ENCODE results near the gene TBC1D17. TPM values are rescaled to one million over a fixed set of nuclear protein-coding genes. Genes with fewer than 3 reads are reported as not detected.

The TBC1D17 gene
- total and polyA plus RNA-seq, 2 of the 13 experiments (the other 11 are each of a cell fraction or from before 2014, with no cell fraction given), result 9.7 to 16.9 TPM

GRCh38 chr19:49889038-49889686, 11.7 kb downstream of the TBC1D17 start:
- ATAC-seq, result no peak
- Histone ChIP-seq H4K20me1 (ENCODE audit: insufficient read depth, low read length) (no peaks in the 10 kb centered on the region), H3K4me1 (ENCODE audit: insufficient read depth, low read length) (no peaks in the 10 kb centered on the region), H3K9ac (ENCODE audit: insufficient read depth, low read depth, low read length) (no peak overlapping the region), H3K4me2 (ENCODE audit: low read depth, low read length) (no peak overlapping the region), H3K27ac (ENCODE audit: extremely low read length, insufficient read depth, low read length) (no peak overlapping the region), H2AFZ (ENCODE audit: low read length) (no peak overlapping the region), H3K27me3 (ENCODE audit: control insufficient read depth in 1 of 2, insufficient read depth in 2 of 2, low read length in 2 of 2) (no peaks in the 10 kb centered on the region; a peak in 1 of 5 replicates), H3K4me3 (replicated peaks in 1 of 3; ENCODE audit: insufficient read depth in 1 of 3, low read depth in 2 of 3, low read length in 3 of 3) (no peak overlapping the region), H3K9me3 (ENCODE audit: low read length) (no peaks in the 10 kb centered on the region), H3K79me2 (ENCODE audit: insufficient read depth, low read length) (no peaks in the 10 kb centered on the region), H3K36me3 (replicated peaks in 1 of 2; ENCODE audit: control insufficient read depth in 1 of 2, insufficient read depth in 2 of 2, low read length in 2 of 2) (peaks cover 0 to 8% of the 10 kb centered on the region in 2 experiments; a peak in 4 of 5 replicates)
- FAIRE-seq, result no peak
- WGBS (ENCODE audit: low lambda C conversion rate), result 96% methylated on average over 19 of the region's 23 CpGs
- in situ Hi-C loops (cut with HindIII; ENCODE audit: extremely low pct_ligation_motif_present, low pct_unique_long_range_greater_than_20kb), result no loop called here
- BruUV-seq (replicated peaks), result no TSS peak
- DNase-seq (ENCODE audit: low spot score), result no peak
- intact Hi-C loops (cut with micrococcal nuclease; ENCODE audit: unreplicated experiment), result no loop called here
- CTCF ChIA-PET (ENCODE audit: low intra/inter-chr PET ratio, low total read pairs), result no interaction called here
- POLR2A ChIA-PET, result no interaction called here
- TF ChIP-seq ZNF451 (CRISPR knock-in tag; IDR thresholded peaks at IDR 0.05) (no peak), RBM22 (optimal IDR thresholded peaks at IDR 0.05; ENCODE audit: low read length) (peak; percentile 81)

GRCh38 chr19:49889687-49890348, 12.3 kb downstream of the TBC1D17 start:
- FAIRE-seq, result no peak
- no peak for DNase-seq (ENCODE audit: low spot score)
- H3K27me3 ChIP-seq (ENCODE audit: control insufficient read depth in 1 of 2, insufficient read depth in 2 of 2, low read length in 2 of 2), result peaks cover 0 to 4% of the 10 kb centered on the region in 2 experiments; a peak in 2 of 5 replicates
- in situ Hi-C loops (cut with HindIII; ENCODE audit: extremely low pct_ligation_motif_present, low pct_unique_long_range_greater_than_20kb) (no loop called here), intact Hi-C loops (cut with micrococcal nuclease; ENCODE audit: unreplicated experiment) (no loop called here)
- H3K27ac ChIP-seq (ENCODE audit: extremely low read length, insufficient read depth, low read length), result no peak overlapping the region
- no peaks in the 10 kb centered on the region for H4K20me1 ChIP-seq (ENCODE audit: insufficient read depth, low read length)
- H2AFZ ChIP-seq (ENCODE audit: low read length), result no peak overlapping the region
- no peaks in the 10 kb centered on the region for H3K4me1 ChIP-seq (ENCODE audit: insufficient read depth, low read length)
- no peaks in the 10 kb centered on the region for H3K9me3 ChIP-seq (ENCODE audit: low read length)
- POLR2A ChIA-PET, result no interaction called here
- ATAC-seq, result no peak
- H3K9ac ChIP-seq (ENCODE audit: insufficient read depth, low read depth, low read length), result no peak overlapping the region
- H3K4me2 ChIP-seq (ENCODE audit: low read depth, low read length), result no peak overlapping the region
- peaks cover 0 to 1% of the 10 kb centered on the region in 2 experiments; a peak in 3 of 5 replicates for H3K36me3 ChIP-seq (replicated peaks in 1 of 2; ENCODE audit: control insufficient read depth in 1 of 2, insufficient read depth in 2 of 2, low read length in 2 of 2)
- WGBS (ENCODE audit: low lambda C conversion rate), result 96% methylated on average over 62 of the region's 71 CpGs
- H3K4me3 ChIP-seq (replicated peaks in 1 of 3; ENCODE audit: insufficient read depth in 1 of 3, low read depth in 2 of 3, low read length in 3 of 3), result no peak overlapping the region
- CTCF ChIA-PET (ENCODE audit: low intra/inter-chr PET ratio, low total read pairs), result no interaction called here
- no TSS peak for BruUV-seq (replicated peaks)
- H3K79me2 ChIP-seq (ENCODE audit: insufficient read depth, low read length), result no peaks in the 10 kb centered on the region
- no peak for TF ChIP-seq ZKSCAN1 (IDR thresholded peaks at IDR 0.05; ENCODE audit: low read length)
- no peak for TF ChIP-seq ZBTB26 (CRISPR knock-in tag; IDR thresholded peaks at IDR 0.05; ENCODE audit: borderline replicate concordance)
- TF ChIP-seq MTA3 (CRISPR knock-in tag; IDR thresholded peaks at IDR 0.05), result no peak
- no peak for TF ChIP-seq JUND (CRISPR knock-in tag; IDR thresholded peaks at IDR 0.05)
- no peak for TF ChIP-seq HINFP (CRISPR knock-in tag; IDR thresholded peaks at IDR 0.05; ENCODE audit: low read depth)
- no peak for TF ChIP-seq ZNF761 (CRISPR knock-in tag; conservative IDR thresholded peaks at IDR 0.05)
- TF ChIP-seq RBFOX2 (IDR thresholded peaks at IDR 0.05; ENCODE audit: low read depth, low read length), result peak; percentile 44
- TF ChIP-seq AGO1 (IDR thresholded peaks at IDR 0.05; ENCODE audit: low read depth, low read length, poor library complexity, severe bottlenecking), result peak; percentile 25
- no peak for TF ChIP-seq GTF3A (CRISPR knock-in tag; conservative IDR thresholded peaks at IDR 0.05)
- TF ChIP-seq THAP9 (CRISPR knock-in tag; IDR thresholded peaks at IDR 0.05; ENCODE audit: borderline replicate concordance), result no peak
